Ascending aorta (tissue), 2 donors: ENCODE results near the gene DMD. TPM values are rescaled to one million over a fixed set of nuclear protein-coding genes. Genes with fewer than 3 reads are reported as not detected.

Experiments
- DNase-seq, 2 donors: peaks; one replicate each; pipeline ENCODE4 v3.0.0-alpha.2; 2019; ENCODE audit warnings: low spot score in 2 of 2
- H3K27ac ChIP-seq, 2 donors: fragments of 200-600 bp; sonication (generic); one replicate each; pipeline ENCODE4 v1.5.1; 2016 to 2017; ENCODE audit warnings: mild to moderate bottlenecking in 1 of 2
- H3K27me3 ChIP-seq: fragments of 200-600 bp; sonication (generic); one replicate; pipeline ENCODE4 v1.5.1; 2017
- H3K36me3 ChIP-seq, 2 donors: fragments of 200-600 bp; sonication (generic); one replicate each; pipeline ENCODE4 v1.5.1; 2016
- H3K4me1 ChIP-seq, 2 donors: fragments of 200-600 bp; sonication (generic); one replicate each; pipeline ENCODE4 v1.5.1; 2016 to 2017; ENCODE audit warnings: mild to moderate bottlenecking in 1 of 2
- H3K4me3 ChIP-seq, 2 donors: fragments of 200-600 bp; sonication (generic); one replicate each; pipeline ENCODE4 v1.5.1; 2016 to 2017; ENCODE audit warnings: mild to moderate bottlenecking in 1 of 2
- H3K9me3 ChIP-seq, 2 donors: fragments of 200-600 bp; sonication (generic); one replicate each; pipeline ENCODE4 v1.5.1; 2016
- intact Hi-C: fragments of 100-400 bp; cut with DNase I; formaldehyde crosslinking; loops from one replicate; pipeline ENCODE4 v1.15.1; 2023
- total RNA-seq: library from RNA; depleted of rRNA; stranded (reverse); fragments of >200 nt; gene quantifications from one replicate; pipeline ENCODE4 v1.1.0, GENCODE V29; 2016
- TF ChIP-seq, protein P1 (sequence below), 3 experiments: fragments of 200-600 bp in 2 of 3; fragments of 450-650 bp in 1 of 3; sonication (generic) in 2 of 3; IDR thresholded peaks; one replicate each; pipeline ENCODE4 v1.5.1; 2016 to 2019; ENCODE audit warnings: antibody characterized with exemption in 3 of 3, mild to moderate bottlenecking in 1 of 3, moderate library complexity in 1 of 3

Gene DMD
- total RNA-seq, 1 donor from 2014 or later, result 40.0 TPM

- no peak overlapping the region for H3K27ac ChIP-seq
- DNase-seq, result no peak
- H3K4me1 ChIP-seq, result no peaks in the 10 kb centered on the region
- intact Hi-C loops, result no loop called here
- no peak overlapping the region for H3K4me3 ChIP-seq
- TF ChIP-seq, protein P1, sequence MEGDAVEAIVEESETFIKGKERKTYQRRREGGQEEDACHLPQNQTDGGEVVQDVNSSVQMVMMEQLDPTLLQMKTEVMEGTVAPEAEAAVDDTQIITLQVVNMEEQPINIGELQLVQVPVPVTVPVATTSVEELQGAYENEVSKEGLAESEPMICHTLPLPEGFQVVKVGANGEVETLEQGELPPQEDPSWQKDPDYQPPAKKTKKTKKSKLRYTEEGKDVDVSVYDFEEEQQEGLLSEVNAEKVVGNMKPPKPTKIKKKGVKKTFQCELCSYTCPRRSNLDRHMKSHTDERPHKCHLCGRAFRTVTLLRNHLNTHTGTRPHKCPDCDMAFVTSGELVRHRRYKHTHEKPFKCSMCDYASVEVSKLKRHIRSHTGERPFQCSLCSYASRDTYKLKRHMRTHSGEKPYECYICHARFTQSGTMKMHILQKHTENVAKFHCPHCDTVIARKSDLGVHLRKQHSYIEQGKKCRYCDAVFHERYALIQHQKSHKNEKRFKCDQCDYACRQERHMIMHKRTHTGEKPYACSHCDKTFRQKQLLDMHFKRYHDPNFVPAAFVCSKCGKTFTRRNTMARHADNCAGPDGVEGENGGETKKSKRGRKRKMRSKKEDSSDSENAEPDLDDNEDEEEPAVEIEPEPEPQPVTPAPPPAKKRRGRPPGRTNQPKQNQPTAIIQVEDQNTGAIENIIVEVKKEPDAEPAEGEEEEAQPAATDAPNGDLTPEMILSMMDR (IDR thresholded peaks at IDR 0.05), result no peak
- H3K36me3 ChIP-seq, result no peaks in the 10 kb centered on the region
- no peaks in the 10 kb centered on the region for H3K9me3 ChIP-seq
- no peaks in the 10 kb centered on the region for H3K27me3 ChIP-seq
These were observed 1908.7 kb downstream of the DMD start for GRCh38 chrX:31302573-31303075.

GRCh38 chrX:31301941-31302340 lies 1909.4 kb downstream of the DMD start:
- Histone ChIP-seq H3K4me3 (no peak overlapping the region), H3K9me3 (no peaks in the 10 kb centered on the region), H3K27me3 (no peaks in the 10 kb centered on the region), H3K27ac (no peak overlapping the region), H3K36me3 (no peaks in the 10 kb centered on the region), H3K4me1 (no peaks in the 10 kb centered on the region)
- no peak for DNase-seq
- intact Hi-C loops, result no loop called here
- TF ChIP-seq, protein P1 (IDR thresholded peaks at IDR 0.05), result no peak

- H3K27me3 ChIP-seq, result no peaks in the 10 kb centered on the region
- no peak overlapping the region for H3K4me3 ChIP-seq
- H3K9me3 ChIP-seq, result no peaks in the 10 kb centered on the region
- intact Hi-C loops, result no loop called here
- DNase-seq, result no peak
- no peaks in the 10 kb centered on the region for H3K36me3 ChIP-seq
- H3K27ac ChIP-seq, result no peak overlapping the region
- TF ChIP-seq, protein P1 (IDR thresholded peaks at IDR 0.05), result no peak
- no peaks in the 10 kb centered on the region for H3K4me1 ChIP-seq
These were observed 1910.1 kb downstream of the DMD start for GRCh38 chrX:31301203-31301602.

DNA sequence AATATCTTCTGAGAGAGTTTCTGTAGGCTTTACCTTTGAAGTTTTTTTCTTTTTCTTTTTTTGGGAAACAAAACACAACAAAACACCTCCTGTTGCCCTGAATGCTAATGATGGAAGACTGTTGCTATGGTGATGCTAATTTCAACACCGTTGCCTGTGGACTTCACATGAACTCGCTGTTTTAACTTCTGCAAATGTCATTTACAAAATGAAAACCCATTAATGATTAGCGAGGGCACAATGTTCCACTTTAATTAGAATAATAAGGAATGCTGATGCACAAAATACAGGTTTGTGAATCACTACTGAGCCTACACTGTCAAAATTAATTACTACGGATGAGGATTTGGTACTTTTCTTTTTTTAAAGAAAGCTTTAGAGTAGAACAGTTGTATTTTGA lies 1912.4 kb downstream of the DMD start:
- DNase-seq, result no peak

DNA sequence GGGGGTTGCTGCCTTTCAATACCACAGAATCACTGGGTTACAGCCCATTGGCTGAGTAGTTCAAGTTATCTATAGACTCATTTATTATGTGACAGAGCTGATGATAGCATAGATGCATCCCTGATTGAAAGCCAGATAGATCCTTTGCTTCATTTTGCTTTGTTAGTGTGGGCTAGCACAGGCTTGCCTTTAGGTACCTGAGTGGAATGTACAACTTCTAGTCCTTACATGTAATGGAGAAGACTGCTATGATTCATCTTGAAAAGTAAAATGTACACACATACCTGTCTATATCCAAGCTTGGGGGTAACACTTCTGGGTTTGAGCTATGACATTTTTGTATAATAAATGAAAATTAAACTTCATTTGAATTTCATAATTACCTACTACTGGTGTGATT lies 1913.5 kb downstream of the DMD start:
- no peaks in the 10 kb centered on the region for H3K36me3 ChIP-seq
- intact Hi-C loops, result no loop called here
- no peaks in the 10 kb centered on the region for H3K4me1 ChIP-seq
- no peak overlapping the region for H3K27ac ChIP-seq
- no peaks in the 10 kb centered on the region for H3K27me3 ChIP-seq
- H3K4me3 ChIP-seq, result no peak overlapping the region
- TF ChIP-seq, protein P1 (IDR thresholded peaks at IDR 0.05), result no peak
- H3K9me3 ChIP-seq, result no peaks in the 10 kb centered on the region
- no peak for DNase-seq

More for the DNA sequence above, 1912.4 kb downstream of the DMD start:
- Histone ChIP-seq H3K36me3 (no peaks in the 10 kb centered on the region), H3K4me1 (no peaks in the 10 kb centered on the region), H3K27me3 (no peaks in the 10 kb centered on the region), H3K9me3 (no peaks in the 10 kb centered on the region), H3K4me3 (no peak overlapping the region), H3K27ac (no peak overlapping the region)
- TF ChIP-seq, protein P1 (IDR thresholded peaks at IDR 0.05), result no peak
- intact Hi-C loops, result no loop called here

GRCh38 chrX:31294475-31294874 lies 1916.9 kb downstream of the DMD start:
- Histone ChIP-seq H3K4me1 (no peaks in the 10 kb centered on the region), H3K27ac (no peak overlapping the region), H3K27me3 (no peaks in the 10 kb centered on the region), H3K4me3 (no peak overlapping the region), H3K36me3 (no peaks in the 10 kb centered on the region), H3K9me3 (no peaks in the 10 kb centered on the region)
- TF ChIP-seq, protein P1 (IDR thresholded peaks at IDR 0.05), result no peak
- no peak for DNase-seq
- intact Hi-C loops, result no loop called here
